ENCODE measurements around the gene RAE1. TPM values are rescaled to one million over a fixed set of nuclear protein-coding genes. Genes with fewer than 3 reads are reported as not detected.

Gene RAE1
- total RNA-seq, 1 donor from 2014 or later: 24.7 TPM

- Mint-ChIP-seq H3K9me3 (ENCODE audit: unreplicated experiment) (no peaks in the 10 kb centered on the region), H3K36me3 (ENCODE audit: unreplicated experiment) (no peaks in the 10 kb centered on the region), H3K27ac (ENCODE audit: unreplicated experiment) (no peak overlapping the region), H3K27me3 (ENCODE audit: unreplicated experiment) (peaks cover 32% of the 10 kb centered on the region), H3K4me1 (ENCODE audit: unreplicated experiment) (no peaks in the 10 kb centered on the region), H3K4me3 (ENCODE audit: unreplicated experiment) (no peak overlapping the region)
- DNase-seq (ENCODE audit: extremely low spot score, unreplicated experiment): peak; percentile 63
- TF ChIP-seq, protein P1, sequence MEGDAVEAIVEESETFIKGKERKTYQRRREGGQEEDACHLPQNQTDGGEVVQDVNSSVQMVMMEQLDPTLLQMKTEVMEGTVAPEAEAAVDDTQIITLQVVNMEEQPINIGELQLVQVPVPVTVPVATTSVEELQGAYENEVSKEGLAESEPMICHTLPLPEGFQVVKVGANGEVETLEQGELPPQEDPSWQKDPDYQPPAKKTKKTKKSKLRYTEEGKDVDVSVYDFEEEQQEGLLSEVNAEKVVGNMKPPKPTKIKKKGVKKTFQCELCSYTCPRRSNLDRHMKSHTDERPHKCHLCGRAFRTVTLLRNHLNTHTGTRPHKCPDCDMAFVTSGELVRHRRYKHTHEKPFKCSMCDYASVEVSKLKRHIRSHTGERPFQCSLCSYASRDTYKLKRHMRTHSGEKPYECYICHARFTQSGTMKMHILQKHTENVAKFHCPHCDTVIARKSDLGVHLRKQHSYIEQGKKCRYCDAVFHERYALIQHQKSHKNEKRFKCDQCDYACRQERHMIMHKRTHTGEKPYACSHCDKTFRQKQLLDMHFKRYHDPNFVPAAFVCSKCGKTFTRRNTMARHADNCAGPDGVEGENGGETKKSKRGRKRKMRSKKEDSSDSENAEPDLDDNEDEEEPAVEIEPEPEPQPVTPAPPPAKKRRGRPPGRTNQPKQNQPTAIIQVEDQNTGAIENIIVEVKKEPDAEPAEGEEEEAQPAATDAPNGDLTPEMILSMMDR (IDR thresholded peaks at IDR 0.05): no peak
Observed at GRCh38 chr20:57310821-57311514, 40.1 kb upstream of the RAE1 start.

DNA sequence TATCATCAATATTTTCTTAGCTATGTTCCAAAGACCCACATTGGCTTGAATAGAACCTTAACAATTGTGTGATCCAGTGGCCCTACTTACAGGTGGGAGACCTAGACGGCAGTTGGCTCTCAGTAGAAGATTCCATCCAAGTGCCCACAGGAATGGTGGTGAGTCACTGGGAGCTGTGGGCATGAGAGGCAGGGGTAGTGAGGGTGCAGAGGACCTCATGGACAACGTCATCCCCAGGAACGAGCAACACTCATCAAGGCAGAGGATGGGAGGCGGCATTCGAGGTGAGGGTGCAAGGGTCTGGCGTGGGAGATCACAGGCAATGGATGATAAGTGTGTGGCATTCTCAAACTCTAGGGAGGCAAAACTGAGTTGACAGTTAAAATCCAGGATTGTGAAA, 38.9 kb upstream of the RAE1 start:
- Mint-ChIP-seq H3K9me3 (ENCODE audit: unreplicated experiment) (no peaks in the 10 kb centered on the region), H3K27me3 (ENCODE audit: unreplicated experiment) (peaks cover 30% of the 10 kb centered on the region), H3K4me3 (ENCODE audit: unreplicated experiment) (no peak overlapping the region), H3K27ac (ENCODE audit: unreplicated experiment) (no peak overlapping the region), H3K4me1 (ENCODE audit: unreplicated experiment) (no peaks in the 10 kb centered on the region), H3K36me3 (ENCODE audit: unreplicated experiment) (no peaks in the 10 kb centered on the region)
- TF ChIP-seq, protein P1 (IDR thresholded peaks at IDR 0.05): no peak
- peak; percentile 68 for DNase-seq (ENCODE audit: extremely low spot score, unreplicated experiment)

DNA sequence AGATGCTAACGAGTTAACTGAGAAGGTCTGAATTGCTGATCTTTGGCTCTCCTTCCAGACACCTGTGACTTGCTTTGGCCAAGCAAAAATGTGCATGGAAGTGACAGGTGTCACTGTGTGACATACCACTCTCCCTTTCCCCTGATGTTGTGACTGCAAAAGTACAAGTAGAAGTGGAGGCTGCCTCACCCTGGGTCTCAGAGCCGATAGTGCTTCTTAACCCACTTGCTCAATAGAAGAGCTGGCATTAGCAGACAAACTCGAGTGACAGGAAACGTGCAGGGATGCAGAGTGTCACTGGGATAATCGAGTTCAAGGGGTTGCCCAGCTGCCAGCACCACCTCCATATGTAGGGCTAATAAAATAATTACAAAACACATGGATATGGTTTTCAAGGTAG, 37.8 kb upstream of the RAE1 start:
- H3K27me3 Mint-ChIP-seq (ENCODE audit: unreplicated experiment): peaks cover 26% of the 10 kb centered on the region
- H3K4me3 Mint-ChIP-seq (ENCODE audit: unreplicated experiment): no peak overlapping the region
- no peaks in the 10 kb centered on the region for H3K9me3 Mint-ChIP-seq (ENCODE audit: unreplicated experiment)
- TF ChIP-seq, protein P1 (IDR thresholded peaks at IDR 0.05): no peak
- no peaks in the 10 kb centered on the region for H3K4me1 Mint-ChIP-seq (ENCODE audit: unreplicated experiment)
- no peak overlapping the region for H3K27ac Mint-ChIP-seq (ENCODE audit: unreplicated experiment)
- no peak for DNase-seq (ENCODE audit: extremely low spot score, unreplicated experiment)
- no peaks in the 10 kb centered on the region for H3K36me3 Mint-ChIP-seq (ENCODE audit: unreplicated experiment)

GRCh38 chr20:57313951-57314350, 37.1 kb upstream of the RAE1 start:
- Mint-ChIP-seq H3K36me3 (ENCODE audit: unreplicated experiment) (no peaks in the 10 kb centered on the region), H3K9me3 (ENCODE audit: unreplicated experiment) (no peaks in the 10 kb centered on the region), H3K4me3 (ENCODE audit: unreplicated experiment) (no peak overlapping the region), H3K27me3 (ENCODE audit: unreplicated experiment) (peaks cover 25% of the 10 kb centered on the region), H3K4me1 (ENCODE audit: unreplicated experiment) (no peaks in the 10 kb centered on the region), H3K27ac (ENCODE audit: unreplicated experiment) (no peak overlapping the region)
- peak; percentile 7 for DNase-seq (ENCODE audit: extremely low spot score, unreplicated experiment)
- TF ChIP-seq, protein P1 (IDR thresholded peaks at IDR 0.05): no peak

DNA sequence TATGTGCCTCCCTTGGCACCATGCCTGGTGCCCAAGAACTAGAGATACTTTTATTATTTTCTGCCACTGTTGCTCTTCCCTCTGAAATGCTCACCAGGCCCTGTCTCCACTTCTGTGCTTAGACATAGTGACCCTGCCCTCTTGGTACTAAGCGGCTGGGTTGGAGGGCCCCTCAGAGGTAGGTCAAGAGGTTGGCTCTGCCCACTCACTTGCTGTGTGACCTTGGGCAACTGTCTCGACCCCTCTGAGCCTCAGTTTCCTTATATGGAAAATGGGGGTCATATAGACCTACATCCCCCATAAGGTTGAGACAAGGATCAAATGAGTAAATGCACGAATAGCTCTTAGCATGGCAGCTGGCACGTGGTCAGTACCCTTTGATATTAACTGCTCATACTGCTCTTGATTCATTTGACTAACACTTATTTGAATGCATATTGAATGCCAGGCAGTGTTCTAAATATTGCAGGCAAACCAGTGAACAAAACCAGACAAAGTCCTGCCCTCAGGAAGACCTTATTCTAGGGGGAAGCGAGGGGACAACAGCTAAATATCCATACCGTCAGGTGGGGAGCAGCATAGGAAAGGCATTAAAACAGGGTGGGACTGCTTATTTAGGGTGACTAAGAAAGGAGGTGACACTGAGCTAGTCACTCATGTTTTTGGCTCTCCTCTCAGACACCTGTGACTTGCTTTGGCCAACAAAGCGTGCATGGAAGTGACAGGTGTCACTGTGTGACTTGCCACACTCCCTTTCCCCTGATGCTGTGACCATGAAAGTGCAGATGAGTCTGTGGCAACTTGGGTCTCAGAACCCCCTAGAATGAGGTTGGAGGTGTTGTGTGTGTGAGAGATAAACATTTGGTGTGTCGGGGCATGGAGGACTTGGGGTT, 35.7 kb upstream of the RAE1 start:
- Mint-ChIP-seq H3K4me3 (ENCODE audit: unreplicated experiment) (no peak overlapping the region), H3K27ac (ENCODE audit: unreplicated experiment) (no peak overlapping the region), H3K9me3 (ENCODE audit: unreplicated experiment) (no peaks in the 10 kb centered on the region), H3K4me1 (ENCODE audit: unreplicated experiment) (no peaks in the 10 kb centered on the region), H3K27me3 (ENCODE audit: unreplicated experiment) (peaks cover 28% of the 10 kb centered on the region), H3K36me3 (ENCODE audit: unreplicated experiment) (no peaks in the 10 kb centered on the region)
- peak; percentile 44 for DNase-seq (ENCODE audit: extremely low spot score, unreplicated experiment)
- TF ChIP-seq, protein P1 (IDR thresholded peaks at IDR 0.05): no peak

Measured in osteocyte (in vitro differentiated cells).